Measurements from ENCODE around the gene GDI1. TPM values are rescaled to one million over a fixed set of nuclear protein-coding genes. Genes with fewer than 3 reads are reported as not detected.
A peak's percentile ranks its signal among the peaks of the same experiment; 100 is the strongest.

The GDI1 gene
- total RNA-seq, 2 donors from 2014 or later: 68.5 to 83.4 TPM

- DNase-seq (no peak), ATAC-seq (no peak)
- TF ChIP-seq POLR2A (IDR thresholded peaks at IDR 0.05): no peak
- Histone ChIP-seq H3K27me3 (no peaks in the 10 kb centered on the region), H3K4me1 (peaks cover 14% of the 10 kb centered on the region), H3K36me3 (replicated peaks in 1 of 2; ENCODE audit: insufficient read depth in 1 of 2, low read depth in 2 of 2) (no peaks in the 10 kb centered on the region), H3K4me3 (no peak overlapping the region), H3K27ac (no peak overlapping the region), H3K9me3 (no peaks in the 10 kb centered on the region)
- intact Hi-C loops (cut with DNase I): no loop called here
- WGBS, 2 donors: 72 to 100% methylated on average over 1 to 2 of the region's 2 CpGs
These were observed 7.2 kb upstream of the GDI1 start for GRCh38 chrX:154429711-154430110.

- no peak for DNase-seq
- TF ChIP-seq CTCF (IDR thresholded peaks at IDR 0.05) (no peak), POLR2A (IDR thresholded peaks at IDR 0.05) (peak in 1 of 3 donors; percentile 6)
- H3K27ac ChIP-seq: peak overlapping the region in 2 of 4 donors; percentile 17 to 52
- H3K4me1 ChIP-seq: peaks cover 14% of the 10 kb centered on the region
- intact Hi-C loops (cut with DNase I): no loop called here
- 42 to 84% methylated on average over 5 to 6 of the region's 6 CpGs for WGBS, 2 donors
- H3K4me3 ChIP-seq: no peak overlapping the region
- H3K27me3 ChIP-seq: no peaks in the 10 kb centered on the region
- H3K9me3 ChIP-seq: no peaks in the 10 kb centered on the region
- no peak for ATAC-seq
- no peaks in the 10 kb centered on the region for H3K36me3 ChIP-seq (replicated peaks in 1 of 2; ENCODE audit: insufficient read depth in 1 of 2, low read depth in 2 of 2)
These were observed 6.5 kb upstream of the GDI1 start for GRCh38 chrX:154430479-154430878.

GRCh38 chrX:154430916-154431315 lies 6.0 kb upstream of the GDI1 start:
- no peaks in the 10 kb centered on the region for H3K9me3 ChIP-seq
- intact Hi-C loops (cut with DNase I): no loop called here
- TF ChIP-seq CTCF (IDR thresholded peaks at IDR 0.05): no peak
- no peak for TF ChIP-seq POLR2A (IDR thresholded peaks at IDR 0.05)
- peaks cover 14% of the 10 kb centered on the region for H3K4me1 ChIP-seq
- H3K36me3 ChIP-seq (replicated peaks in 1 of 2; ENCODE audit: insufficient read depth in 1 of 2, low read depth in 2 of 2): no peaks in the 10 kb centered on the region
- H3K4me3 ChIP-seq: no peak overlapping the region
- peak overlapping the region in 2 of 4 donors; percentile 17 to 52 for H3K27ac ChIP-seq
- H3K27me3 ChIP-seq: no peaks in the 10 kb centered on the region
- 41 to 84% methylated on average over 7 of the region's 7 CpGs for WGBS, 2 donors
- DNase-seq (no peak), ATAC-seq (no peak)

- H3K9me3 ChIP-seq: no peaks in the 10 kb centered on the region
- intact Hi-C loops (cut with DNase I): no loop called here
- H3K4me3 ChIP-seq: no peak overlapping the region
- 80 to 86% methylated on average over 1 to 5 of the region's 5 CpGs for WGBS, 2 donors
- H3K27me3 ChIP-seq: no peaks in the 10 kb centered on the region
- TF ChIP-seq CTCF (IDR thresholded peaks at IDR 0.05) (no peak), POLR2A (IDR thresholded peaks at IDR 0.05) (no peak)
- ATAC-seq: no peak
- no peaks in the 10 kb centered on the region for H3K36me3 ChIP-seq (replicated peaks in 1 of 2; ENCODE audit: insufficient read depth in 1 of 2, low read depth in 2 of 2)
- H3K27ac ChIP-seq: peak overlapping the region in 1 of 4 donors; percentile 52
- H3K4me1 ChIP-seq: peaks cover 18% of the 10 kb centered on the region
- DNase-seq: peak in 1 of 4 donors; percentile 54
These were observed 5.6 kb upstream of the GDI1 start for GRCh38 chrX:154431341-154431740.

DNA sequence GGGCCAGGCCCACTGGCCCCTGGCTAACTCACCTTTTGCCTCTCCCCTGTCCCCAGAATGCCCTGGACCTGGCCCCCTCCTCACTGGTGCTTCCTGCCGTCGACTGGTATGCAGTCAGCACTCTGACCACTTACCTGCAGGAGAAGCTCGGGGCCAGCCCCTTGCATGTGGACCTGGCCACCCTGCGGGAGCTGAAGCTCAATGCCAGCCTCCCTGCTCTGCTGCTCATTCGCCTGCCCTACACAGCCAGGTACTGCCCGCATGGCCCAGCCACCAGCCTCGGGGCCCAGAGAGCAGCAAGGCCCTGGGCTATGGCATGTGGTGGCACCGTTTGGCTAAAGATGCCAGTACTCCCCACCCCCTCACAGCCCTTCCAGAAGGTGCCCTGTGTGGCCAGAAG lies 4.7 kb upstream of the GDI1 start:
- no peak for ATAC-seq
- Histone ChIP-seq H3K27ac (no peak overlapping the region), H3K4me3 (no peak overlapping the region), H3K36me3 (replicated peaks in 1 of 2; ENCODE audit: insufficient read depth in 1 of 2, low read depth in 2 of 2) (no peaks in the 10 kb centered on the region), H3K4me1 (peaks cover 19% of the 10 kb centered on the region), H3K9me3 (no peaks in the 10 kb centered on the region), H3K27me3 (no peaks in the 10 kb centered on the region)
- no peak for DNase-seq
- TF ChIP-seq POLR2A (IDR thresholded peaks at IDR 0.05) (no peak), CTCF (IDR thresholded peaks at IDR 0.05) (no peak)
- WGBS, 2 donors: 91% methylated on average over 4 of the region's 8 CpGs; no CpG with 5 or more reads in 1 of the 2 donors
- intact Hi-C loops (cut with DNase I): no loop called here

All from body of pancreas (tissue), 4 donors.